HG03108 (cell line): ENCODE data around the gene NEK11.

Source experiments
- ATAC-seq: cut with Tn5 transposase; IDR thresholded peaks from one replicate; pipeline ENCODE4 v1.9.1; 2021; ENCODE audit warnings: moderate library complexity; ENCODE audit not compliant: unreplicated experiment

The NEK11 gene

DNA sequence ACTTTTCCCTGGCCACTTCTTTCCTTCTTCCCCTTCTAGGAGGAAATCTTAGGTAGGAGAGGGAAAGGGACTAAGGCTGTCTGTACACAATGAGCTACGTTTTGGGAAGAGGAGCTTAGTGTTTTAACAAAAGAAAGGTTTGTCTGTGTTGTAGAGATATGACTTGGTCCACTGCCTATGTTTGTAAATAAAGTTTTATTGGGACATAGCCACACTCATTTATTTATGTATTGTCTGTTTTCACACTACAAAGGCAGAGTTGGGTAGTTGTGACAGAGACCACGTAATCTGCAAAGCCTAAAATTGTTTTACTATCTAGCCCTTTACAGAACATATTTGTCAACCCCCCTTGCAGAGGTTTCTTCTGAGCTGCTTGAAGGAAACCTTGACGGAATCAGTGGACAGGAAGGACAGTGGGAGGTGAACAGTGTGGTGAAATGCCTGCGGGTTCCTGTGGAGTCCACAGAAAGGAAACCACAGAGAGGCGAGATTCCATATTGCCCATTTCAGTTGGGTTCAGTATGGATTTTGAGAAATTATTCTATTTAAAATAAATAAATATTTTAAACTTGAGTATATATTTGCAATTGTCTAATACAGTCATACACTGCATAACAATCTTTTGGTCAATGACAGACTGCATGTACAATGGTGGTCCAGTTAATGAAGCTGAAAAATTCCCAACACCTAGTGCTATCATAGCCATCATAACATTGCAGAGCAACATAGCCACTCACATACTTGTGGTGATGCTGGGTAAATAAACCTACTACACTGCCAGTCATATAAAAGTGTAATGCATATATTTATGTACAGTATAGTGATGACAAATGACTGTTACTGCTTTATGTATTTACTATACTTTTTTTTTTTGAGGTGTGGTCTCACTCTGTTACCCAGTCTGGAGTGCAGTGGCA is 197.0 kb downstream of the NEK11 start:
- ATAC-seq: no peak

DNA sequence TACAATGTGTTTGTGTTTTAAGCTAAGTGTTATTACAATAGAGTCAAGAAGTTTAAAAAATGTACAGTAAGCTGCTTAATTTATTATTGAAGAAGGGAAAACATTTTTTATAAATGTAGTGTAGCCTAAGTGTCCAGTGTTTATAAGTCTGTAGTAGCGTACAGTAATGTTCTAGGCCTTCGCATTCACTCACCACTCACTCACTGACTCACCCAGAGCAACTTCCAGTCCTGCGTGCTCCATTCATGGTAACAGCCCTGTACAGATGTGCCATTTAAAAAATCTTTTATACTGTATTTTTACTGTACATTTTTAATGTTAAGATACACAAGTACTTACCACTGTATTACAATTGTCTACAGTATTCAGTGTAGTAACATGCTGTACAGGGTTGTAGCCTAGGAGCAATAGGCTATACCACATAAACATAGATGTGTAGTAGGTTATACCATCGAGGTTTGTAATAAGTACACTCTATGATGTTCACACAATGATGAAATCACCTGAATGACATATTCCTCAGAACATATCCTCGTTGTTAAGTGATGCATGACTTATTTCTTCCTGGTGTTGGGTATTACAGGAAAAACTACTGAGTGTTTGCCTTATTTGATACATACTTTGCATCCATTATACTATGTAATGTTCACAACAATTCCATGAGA is 198.3 kb downstream of the NEK11 start:
- ATAC-seq: no peak

DNA sequence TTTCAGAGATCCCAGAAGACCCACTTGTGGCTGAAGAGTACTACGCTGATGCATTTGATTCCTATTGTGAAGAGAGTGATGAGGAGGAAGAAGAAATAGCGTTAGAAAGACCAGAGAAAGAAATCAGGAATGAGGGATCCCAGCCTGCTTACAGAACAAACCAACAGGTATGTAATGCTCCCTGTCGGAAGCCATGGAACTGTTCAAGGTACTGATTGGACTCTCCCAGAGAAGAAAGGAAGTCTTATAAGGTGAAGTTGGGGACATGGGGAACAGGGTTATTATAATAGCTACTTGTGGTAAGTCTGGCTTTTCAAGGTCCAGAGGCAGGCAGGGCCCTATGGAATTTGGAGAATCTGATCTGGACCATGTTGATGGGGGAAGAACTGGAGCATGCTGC is 201.8 kb downstream of the NEK11 start:
- ATAC-seq: no peak

DNA sequence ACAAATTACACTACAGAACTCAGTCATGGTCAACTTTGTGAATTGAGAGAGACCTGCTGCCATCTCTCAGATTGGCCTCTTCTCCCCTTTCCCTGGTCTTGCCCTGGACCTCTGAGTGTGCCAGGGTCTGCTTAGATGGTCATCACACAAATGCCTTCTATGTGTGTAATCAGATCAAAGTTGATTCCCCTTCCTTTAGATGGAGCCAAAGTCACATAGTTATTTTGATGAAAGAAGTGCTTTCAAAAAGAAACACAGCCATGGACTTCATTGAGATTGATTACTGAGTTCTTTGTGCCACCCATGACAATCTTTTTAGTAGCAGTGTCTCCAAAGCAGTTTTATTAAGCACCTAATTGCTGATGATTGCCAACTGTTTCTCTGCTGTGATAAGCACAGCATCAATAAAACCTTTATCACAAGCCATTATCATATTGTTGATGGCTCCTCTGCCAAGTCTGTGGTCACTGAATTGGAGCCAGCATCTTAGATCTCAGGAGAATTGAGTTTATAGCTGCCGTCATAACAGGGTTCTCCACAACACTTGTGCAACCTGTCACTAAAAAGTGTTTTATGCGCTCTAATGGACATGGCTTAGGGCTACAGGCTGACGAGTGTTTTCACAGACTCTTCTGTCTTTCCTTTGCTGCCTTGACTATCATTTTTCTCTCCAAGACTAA is 205.2 kb downstream of the NEK11 start:
- no peak for ATAC-seq

DNA sequence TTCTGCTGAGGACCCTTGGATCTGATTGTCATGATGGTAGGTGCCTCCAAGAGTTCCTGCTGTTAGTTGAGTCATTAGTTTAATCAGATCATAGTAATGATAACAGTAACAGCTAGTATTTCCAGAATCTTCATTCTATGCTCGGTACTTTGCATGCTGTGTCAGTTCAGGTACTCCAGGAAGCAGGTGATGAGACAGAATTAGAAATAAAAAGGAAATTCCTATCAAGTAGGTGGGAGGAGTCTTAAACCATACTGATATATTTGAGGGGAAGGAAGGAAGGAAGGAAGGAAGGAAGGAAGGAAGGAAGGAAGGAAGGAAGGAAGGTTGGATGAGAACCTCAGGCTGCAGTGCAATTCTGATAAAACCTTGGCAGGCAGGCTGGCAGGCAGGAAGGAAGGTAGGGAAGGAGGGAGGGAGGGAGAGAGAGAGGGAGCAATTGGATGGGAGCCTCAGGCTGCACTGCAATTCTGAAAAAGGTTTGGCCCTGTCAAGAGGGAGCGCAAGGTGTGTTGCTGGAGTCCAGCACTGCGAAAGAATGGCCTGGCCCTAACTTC is 206.1 kb downstream of the NEK11 start:
- ATAC-seq: no peak

DNA sequence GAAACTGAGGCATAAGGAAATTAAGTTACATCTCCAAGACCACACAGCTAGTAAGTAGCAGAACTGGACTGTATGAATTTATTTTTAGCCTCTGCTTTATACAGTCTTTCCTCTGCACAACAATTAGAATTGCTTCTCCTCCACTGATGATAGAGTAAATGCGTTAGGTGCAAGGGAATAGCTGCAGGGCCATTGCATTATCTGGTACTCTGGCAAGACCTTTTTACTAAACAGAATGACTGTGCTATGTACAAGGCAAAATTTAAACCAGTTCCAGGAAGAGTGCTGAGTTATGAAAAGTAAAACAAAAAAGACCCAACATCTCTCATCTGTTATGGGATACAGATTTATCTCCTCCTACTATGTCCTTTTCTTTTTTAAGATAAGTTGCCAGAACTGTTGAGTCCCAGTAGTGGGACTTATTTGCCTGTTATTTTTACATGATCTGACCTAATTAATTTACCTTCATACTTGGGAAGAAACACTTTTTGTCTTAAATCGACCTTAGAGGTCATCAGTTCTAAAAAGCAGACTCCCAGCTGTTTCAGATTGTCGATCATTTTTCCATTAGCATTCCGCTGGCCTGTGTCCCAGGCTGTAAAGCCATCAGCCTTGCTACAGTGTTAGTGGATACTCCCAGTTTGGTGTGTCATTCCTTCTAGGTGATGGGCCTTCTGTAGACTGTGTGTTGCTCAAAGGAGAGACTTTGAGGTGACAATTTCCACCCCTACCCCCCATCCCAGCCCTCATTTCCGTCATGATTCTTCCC is 207.4 kb downstream of the NEK11 start:
- no peak for ATAC-seq

DNA sequence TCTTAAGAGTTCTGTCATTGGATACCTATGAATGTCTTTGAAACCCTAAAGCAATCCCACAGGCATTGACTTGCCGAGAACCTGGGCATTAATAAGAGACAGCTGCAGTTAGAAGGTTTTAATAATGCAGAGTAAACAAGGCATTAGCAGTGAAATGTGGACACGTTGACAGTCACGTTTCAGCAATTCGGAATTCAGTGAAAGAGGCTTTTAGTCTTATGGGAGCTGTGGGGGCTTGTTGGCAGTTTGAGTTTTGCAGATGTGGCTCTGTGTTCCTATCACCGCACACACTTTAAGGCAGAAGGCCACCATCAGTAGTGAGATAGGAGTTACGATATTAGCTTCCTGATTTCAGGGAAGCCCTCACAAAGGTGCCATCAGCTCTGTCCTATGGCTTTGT is 209.7 kb downstream of the NEK11 start:
- no peak for ATAC-seq

DNA sequence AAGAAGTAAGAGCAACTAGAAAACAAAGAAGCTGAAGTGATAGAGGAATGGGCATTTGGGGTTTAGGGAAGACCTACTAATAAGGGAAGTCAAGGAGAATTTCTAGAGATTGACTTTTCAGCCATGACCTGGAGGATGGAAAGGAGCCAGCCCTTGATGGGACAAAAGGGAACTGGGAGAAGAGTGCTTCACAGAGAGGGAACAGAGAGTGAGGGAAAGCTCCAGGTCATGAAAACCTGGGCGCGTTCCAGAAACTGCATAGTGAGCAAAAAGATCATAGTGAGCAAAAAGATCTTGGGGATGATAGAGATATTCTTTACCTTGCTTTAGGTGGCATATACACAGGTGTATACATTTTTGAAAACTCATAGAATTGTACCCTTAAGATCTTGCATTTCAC is 211.8 kb downstream of the NEK11 start:
- no peak for ATAC-seq

DNA sequence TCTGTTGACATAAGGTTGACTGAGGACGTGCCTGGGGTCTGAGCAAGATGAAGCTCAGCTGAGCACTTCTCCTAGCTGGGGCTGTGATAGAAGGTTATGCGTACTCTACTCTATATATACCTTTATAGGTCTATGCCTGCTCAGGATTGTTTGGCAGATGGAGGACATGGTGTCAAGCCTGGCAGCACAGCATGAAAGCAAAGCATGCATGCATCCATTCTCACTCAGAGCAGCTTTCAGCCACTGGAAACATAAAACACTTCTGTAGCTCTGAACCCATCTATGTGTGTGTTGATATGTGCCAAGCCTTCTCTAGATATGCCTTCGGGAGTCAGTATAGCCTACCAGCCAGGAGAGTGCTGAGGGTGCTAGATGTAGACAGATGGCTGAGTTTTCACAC is 212.6 kb downstream of the NEK11 start:
- ATAC-seq: no peak

DNA sequence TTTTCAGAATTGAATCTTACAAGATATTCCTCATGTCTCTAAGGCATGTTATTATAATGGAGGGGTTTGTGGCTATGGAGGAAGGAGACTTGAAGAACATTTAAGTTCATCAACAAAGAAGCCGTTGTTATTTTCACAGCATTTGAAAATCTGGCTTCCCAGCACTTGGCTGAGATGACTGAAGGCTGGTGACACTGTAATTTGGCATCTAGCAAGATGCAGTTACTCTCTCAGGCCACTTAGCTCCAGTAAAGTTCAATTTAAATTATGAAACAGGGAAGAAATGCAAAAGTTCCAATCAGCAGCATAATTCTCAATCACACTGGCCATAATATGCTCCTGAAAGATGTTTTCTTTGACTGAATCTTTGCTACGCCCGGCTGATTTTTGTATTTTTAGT is 215.5 kb downstream of the NEK11 start:
- ATAC-seq: no peak

DNA sequence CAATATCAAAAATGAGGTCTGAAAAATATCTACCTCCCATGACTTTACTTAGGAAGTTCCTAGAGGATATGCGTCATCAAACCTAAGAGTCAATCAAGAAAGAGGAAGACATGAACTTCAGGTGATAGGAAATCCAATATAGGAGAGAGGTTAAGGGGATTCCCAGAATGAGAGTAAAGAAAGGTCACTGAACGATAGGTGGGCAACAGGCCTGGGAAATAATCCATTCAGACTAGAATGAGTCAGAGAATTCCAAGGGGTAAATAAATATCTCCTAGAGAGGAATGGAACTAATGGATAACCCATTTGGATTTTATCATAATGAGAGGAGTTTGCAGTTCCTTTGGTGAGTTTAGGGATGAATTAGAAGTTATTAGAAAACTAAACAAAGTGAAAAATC is 223.8 kb downstream of the NEK11 start:
- ATAC-seq: no peak

DNA sequence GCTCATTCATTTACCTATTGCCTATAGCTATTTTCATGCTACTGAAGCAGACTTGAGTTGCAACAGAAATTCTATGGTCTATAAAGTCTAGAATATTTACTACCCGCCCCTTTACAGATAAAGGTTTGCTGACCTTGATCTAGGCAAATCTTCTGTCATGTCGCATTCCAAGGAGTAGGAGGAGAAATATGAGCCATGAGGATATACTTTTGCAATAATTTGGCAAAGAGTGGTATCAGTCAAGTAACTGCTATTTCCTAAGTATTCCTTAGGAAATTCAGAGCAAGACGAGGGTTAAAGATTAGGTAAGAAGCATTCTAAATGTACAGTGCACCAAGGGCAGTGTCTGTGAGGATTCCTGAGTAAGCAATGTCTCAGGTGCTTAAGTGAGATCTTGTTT is 233.8 kb downstream of the NEK11 start:
- ATAC-seq: no peak

DNA sequence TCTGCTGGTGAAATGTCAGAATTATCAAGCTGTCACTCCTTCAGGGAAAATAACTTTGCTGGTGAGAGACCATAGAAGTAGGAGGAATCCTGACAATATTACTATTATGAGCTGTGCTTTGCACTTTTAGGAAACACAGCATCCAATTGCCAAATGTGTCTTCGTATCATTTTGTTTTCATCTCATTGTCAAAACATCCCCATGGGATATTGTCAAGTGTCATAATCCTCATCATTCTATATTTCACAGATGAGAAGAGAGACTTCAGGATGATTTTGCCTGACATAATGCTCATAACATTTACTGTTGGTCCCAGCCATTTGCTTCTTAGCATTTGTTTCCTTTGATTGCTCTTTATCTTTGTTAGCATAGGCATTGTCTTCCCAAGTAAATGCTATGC is 234.4 kb downstream of the NEK11 start:
- no peak for ATAC-seq

DNA sequence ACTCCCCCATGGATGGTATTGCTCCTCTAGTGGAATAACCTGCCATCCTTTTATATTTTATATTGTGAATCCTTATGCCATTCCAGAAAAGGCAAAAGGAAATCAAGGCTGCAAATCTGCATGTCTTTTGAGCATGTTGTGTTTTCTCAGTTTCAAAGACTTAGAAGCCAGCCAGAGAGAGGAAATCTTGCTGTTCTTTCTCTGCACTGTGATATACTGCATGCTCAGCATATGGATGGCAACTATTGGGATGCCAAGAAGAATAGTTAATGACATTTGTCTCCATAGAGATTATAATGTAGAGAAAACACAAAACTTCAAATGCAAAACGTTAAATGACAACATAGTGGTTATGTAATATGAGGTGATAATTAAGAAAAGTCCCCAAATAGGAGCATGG is 248.9 kb downstream of the NEK11 start:
- ATAC-seq: no peak

DNA sequence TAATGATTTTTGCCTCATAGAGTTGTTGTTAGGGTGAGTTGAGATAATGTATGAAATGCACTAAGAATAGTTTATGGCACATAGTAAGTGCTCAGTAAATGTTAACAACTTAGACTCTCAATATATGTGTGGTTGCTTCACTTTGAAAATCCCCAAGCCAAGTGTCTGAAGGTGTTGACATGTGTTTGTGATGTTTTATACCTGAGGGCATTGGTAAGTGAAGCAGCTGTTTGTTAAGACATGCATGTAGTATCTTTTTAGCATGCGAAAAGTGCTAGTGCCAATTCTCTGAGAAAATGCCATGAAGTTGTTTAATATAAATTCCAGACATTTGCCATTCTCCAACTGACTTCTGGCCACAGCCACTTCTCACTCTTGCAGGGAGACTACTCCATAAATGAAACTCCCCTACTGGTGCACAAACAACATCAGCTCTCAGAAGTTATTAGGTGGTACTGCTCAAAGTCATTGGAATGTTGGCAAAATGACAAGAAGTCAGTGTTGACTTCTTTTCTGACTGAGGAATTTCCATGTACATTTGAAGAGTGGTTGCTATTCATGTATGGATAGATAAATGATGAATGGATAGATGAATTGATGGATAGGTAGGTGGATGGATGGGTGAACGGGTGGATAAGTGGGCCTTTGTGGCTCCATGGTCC is 251.3 kb downstream of the NEK11 start:
- no peak for ATAC-seq

DNA sequence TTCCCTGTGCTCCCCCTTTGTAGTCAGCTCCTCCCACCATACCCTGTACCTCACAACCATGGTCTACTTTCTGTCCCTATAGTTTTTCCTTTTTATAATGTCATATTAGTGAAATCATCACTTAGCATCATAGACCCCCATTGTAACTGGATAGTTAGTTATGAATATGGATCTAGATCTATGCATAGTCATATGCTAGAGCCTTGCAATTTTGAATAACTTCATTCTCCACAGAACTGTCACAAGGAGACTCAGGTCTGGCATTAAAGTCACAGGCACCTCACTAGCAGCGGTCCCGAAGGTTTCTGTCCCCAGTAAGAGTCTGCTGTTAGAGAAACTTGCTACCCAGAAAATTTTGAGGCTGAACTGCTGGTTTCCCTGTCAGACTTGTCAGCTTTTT is 252.9 kb downstream of the NEK11 start:
- no peak for ATAC-seq

DNA sequence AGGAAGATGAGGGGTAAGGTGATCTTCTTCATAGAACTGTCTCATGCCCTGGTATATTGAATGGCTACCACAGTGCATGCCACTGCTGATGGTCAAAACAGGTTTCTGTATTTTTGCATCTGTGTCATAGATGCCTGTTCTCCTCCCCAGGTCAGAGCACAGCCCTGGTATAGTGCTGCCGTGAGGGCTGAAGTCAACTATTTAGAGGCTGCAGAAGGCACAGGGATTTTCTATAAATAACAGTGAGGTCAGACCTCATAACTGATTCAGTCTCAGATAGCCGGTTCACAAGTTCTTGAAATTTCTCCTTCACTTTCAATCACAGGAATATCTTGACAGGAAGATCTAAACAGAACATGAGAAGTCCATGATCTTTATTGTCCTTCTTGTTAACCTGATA is 255.7 kb downstream of the NEK11 start:
- ATAC-seq: no peak

DNA sequence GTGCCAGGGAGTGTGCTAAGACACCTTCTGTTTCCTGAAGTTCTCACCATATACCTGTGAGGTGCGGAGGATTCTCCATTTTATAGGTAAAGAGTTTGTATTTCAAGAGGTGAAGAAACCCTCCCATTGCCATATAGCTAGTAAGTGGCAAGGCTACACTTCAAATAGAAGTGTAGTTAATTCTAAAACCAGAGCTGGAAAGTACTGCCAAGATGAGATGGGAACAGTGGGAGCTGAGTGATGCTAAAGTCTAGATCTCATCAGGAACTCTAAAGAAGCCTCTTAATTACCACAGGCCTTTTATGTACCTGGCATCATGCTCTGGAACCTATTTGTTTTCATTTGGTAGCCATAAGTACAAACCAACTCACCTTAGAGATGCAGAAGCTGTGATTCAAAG is 256.3 kb downstream of the NEK11 start:
- ATAC-seq: no peak

DNA sequence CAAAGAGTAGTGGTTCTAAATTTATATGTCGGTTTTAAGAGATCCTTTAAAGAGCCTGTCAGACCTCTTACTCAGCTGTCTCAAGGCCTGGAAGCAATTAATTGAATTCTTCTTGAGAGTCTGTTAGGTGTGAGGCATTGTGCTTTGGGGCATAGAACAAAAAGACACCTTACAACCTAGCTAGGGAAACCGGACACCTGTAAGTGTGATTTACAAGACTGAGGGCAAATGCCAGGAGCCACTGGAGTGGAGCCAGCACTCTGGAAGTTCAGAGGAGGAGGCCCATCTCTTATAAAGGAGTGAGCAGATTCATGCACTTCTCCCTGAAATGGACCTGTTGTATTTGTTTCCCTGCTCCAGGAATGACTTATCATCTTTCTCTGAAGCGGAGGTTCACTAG is 257.2 kb downstream of the NEK11 start:
- no peak for ATAC-seq

DNA sequence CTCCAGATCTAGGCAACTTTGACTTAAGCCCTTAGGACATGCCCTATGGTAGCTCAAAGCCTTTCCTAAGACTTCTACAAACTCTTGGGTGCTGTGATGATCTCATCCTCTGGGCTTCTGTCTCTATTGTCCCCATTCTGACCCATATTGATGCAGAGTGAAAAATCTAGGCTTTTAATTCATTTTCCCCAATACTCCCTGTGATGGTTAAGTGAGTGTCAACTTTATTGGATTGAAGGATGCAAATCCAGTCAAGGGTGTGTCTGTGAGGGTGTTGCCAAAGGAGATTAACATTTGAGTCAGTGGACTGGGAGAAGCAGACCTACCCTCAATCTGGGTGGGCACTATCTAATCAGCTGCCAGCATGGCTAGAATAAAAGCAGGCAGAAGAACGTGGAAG is 257.6 kb downstream of the NEK11 start:
- ATAC-seq: no peak
